ENCODE data around the gene SLC10A4. TPM values are rescaled to one million over a fixed set of nuclear protein-coding genes. Genes with fewer than 3 reads are reported as not detected.

SLC10A4 gene
- total RNA-seq, 1 experiment from 2014 or later: not detected

DNA sequence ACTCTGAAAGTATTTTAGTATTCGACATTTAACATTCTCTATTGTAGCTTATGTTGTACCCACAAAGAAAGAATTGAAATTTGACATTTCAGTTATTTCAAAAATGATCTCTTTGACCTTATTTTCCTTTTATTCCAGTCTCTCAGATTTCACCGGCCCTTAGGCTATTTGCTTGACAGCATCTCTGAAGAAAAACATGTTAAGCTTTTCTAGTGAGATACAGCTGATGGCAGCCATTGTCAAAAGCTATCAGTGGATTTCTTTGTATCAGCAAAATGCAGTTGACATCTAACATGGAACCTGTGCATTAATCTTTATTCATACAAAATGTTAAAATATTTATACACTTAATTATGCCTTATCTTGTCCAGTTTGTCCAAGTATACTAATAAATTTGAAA, 23.6 kb downstream of the SLC10A4 start:
- peaks cover 41% of the 10 kb centered on the region for H3K36me3 Mint-ChIP-seq (ENCODE audit: insufficient read depth, unreplicated experiment)
- ChIA-PET POLR2A (interaction anchor here (0.5 to 0.6 kb wide), 2 partner anchors 14 to 70 kb away, joined by 3 to 4 read pairs; no protein-coding TSS in a partner anchor), CTCF (interaction anchor here (0.6 to 0.8 kb wide), 2 partner anchors 12 to 626 kb away, joined by 3 to 4 read pairs; no protein-coding TSS in a partner anchor)
- no peak overlapping the region for H3K27ac Mint-ChIP-seq (ENCODE audit: low read depth, unreplicated experiment)
- H3K4me3 Mint-ChIP-seq (ENCODE audit: unreplicated experiment): no peak overlapping the region
- no peaks in the 10 kb centered on the region for H3K4me1 Mint-ChIP-seq (ENCODE audit: insufficient read depth, unreplicated experiment)
- no peak for TF ChIP-seq CTCF (IDR thresholded peaks at IDR 0.05; ENCODE audit: unreplicated experiment)
- intact Hi-C loops (cut with micrococcal nuclease): no loop called here
- no peaks in the 10 kb centered on the region for H3K9me3 Mint-ChIP-seq (ENCODE audit: unreplicated experiment)
- no peaks in the 10 kb centered on the region for H3K27me3 Mint-ChIP-seq (ENCODE audit: insufficient read depth, unreplicated experiment)
- no peak for DNase-seq (ENCODE audit: unreplicated experiment)
- BruUV-seq (replicated peaks): no TSS peak

DNA sequence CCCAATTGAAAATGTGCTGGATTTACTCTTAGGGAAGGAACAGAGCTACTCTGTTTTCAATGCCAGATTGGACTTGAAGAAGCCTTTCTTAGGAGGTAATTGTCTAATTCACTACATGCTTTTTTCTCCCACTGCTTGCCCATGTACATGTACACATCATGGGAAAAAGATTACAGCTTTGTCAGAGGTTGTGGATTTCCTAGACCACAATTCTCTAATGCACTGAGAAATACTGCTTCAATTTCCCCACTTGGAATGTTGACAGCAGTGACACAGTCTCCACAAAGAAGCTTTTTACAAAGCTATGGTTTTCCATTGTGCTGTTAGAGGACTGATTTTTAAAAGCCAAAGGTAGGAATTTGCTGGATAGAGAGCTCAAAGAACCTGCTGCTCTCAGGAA, 26.4 kb downstream of the SLC10A4 start:
- Mint-ChIP-seq H3K36me3 (ENCODE audit: insufficient read depth, unreplicated experiment) (peaks cover 52% of the 10 kb centered on the region), H3K4me1 (ENCODE audit: insufficient read depth, unreplicated experiment) (no peaks in the 10 kb centered on the region), H3K9me3 (ENCODE audit: unreplicated experiment) (no peaks in the 10 kb centered on the region), H3K27me3 (ENCODE audit: insufficient read depth, unreplicated experiment) (no peaks in the 10 kb centered on the region), H3K27ac (ENCODE audit: low read depth, unreplicated experiment) (no peak overlapping the region), H3K4me3 (ENCODE audit: unreplicated experiment) (no peak overlapping the region)
- BruUV-seq (replicated peaks): no TSS peak
- POLR2A ChIA-PET: no interaction called here
- TF ChIP-seq CTCF (IDR thresholded peaks at IDR 0.05; ENCODE audit: unreplicated experiment): no peak
- no peak for DNase-seq (ENCODE audit: unreplicated experiment)
- CTCF ChIA-PET: interaction anchor here (0.5 to 2.6 kb wide), 2 partner anchors 37 to 840 kb away, joined by 4 to 7 read pairs; no protein-coding TSS in a partner anchor
- intact Hi-C loops (cut with micrococcal nuclease): no loop called here

DNA sequence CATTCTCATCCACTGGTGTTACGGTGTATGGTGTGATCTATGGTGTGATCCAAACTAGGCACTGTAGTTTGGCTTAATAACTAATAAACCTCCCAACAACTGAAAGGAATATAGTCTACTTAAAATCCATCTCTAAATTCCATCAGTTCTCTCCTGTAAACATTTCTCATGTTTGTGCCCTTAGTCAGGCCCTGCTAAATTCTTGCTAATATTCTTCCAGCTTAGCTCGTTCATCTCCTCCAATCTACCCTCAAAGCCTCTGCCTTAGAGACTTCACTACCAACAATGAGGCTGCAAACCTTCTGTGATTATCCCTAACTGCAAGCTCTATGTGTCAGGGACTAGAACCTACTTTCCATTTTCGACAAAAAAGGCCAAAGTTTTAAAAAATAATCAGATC, 35.0 kb downstream of the SLC10A4 start:
- Mint-ChIP-seq H3K27ac (ENCODE audit: low read depth, unreplicated experiment) (no peak overlapping the region), H3K9me3 (ENCODE audit: unreplicated experiment) (no peaks in the 10 kb centered on the region), H3K4me1 (ENCODE audit: insufficient read depth, unreplicated experiment) (no peaks in the 10 kb centered on the region), H3K36me3 (ENCODE audit: insufficient read depth, unreplicated experiment) (peaks cover 77% of the 10 kb centered on the region), H3K4me3 (ENCODE audit: unreplicated experiment) (no peak overlapping the region), H3K27me3 (ENCODE audit: insufficient read depth, unreplicated experiment) (no peaks in the 10 kb centered on the region)
- DNase-seq (ENCODE audit: unreplicated experiment): no peak
- BruUV-seq (replicated peaks): no TSS peak
- ChIA-PET CTCF (interaction anchor here (0.6 to 1.0 kb wide), 2 partner anchors 12 to 50 kb away, joined by 3 to 4 read pairs; no protein-coding TSS in a partner anchor), POLR2A (no interaction called here)
- intact Hi-C loops (cut with micrococcal nuclease): no loop called here
- TF ChIP-seq CTCF (IDR thresholded peaks at IDR 0.05; ENCODE audit: unreplicated experiment): no peak

- H3K27me3 Mint-ChIP-seq (ENCODE audit: insufficient read depth, unreplicated experiment): no peaks in the 10 kb centered on the region
- H3K4me3 Mint-ChIP-seq (ENCODE audit: unreplicated experiment): no peak overlapping the region
- H3K36me3 Mint-ChIP-seq (ENCODE audit: insufficient read depth, unreplicated experiment): peaks cover 80% of the 10 kb centered on the region
- DNase-seq (ENCODE audit: unreplicated experiment): no peak
- H3K9me3 Mint-ChIP-seq (ENCODE audit: unreplicated experiment): no peaks in the 10 kb centered on the region
- no TSS peak for BruUV-seq (replicated peaks)
- no peaks in the 10 kb centered on the region for H3K4me1 Mint-ChIP-seq (ENCODE audit: insufficient read depth, unreplicated experiment)
- H3K27ac Mint-ChIP-seq (ENCODE audit: low read depth, unreplicated experiment): no peak overlapping the region
- no peak for TF ChIP-seq CTCF (IDR thresholded peaks at IDR 0.05; ENCODE audit: unreplicated experiment)
- intact Hi-C loops (cut with micrococcal nuclease): no loop called here
- ChIA-PET POLR2A (interaction anchor here (0.7 kb wide), 1 partner anchor 52 kb away, joined by 3 read pairs; no protein-coding TSS in a partner anchor), CTCF (interaction anchor here (1.2 to 1.4 kb wide), 3 partner anchors 15 to 402 kb away, joined by 3 to 9 read pairs (median 5); no protein-coding TSS in a partner anchor)
These were observed 43.3 kb downstream of the SLC10A4 start for GRCh38 chr4:48526406-48526805.
